Keratinocyte (primary cell): Measurements from ENCODE around the gene MLEC. TPM values are rescaled to one million over a fixed set of nuclear protein-coding genes. Genes with fewer than 3 reads are reported as not detected.

Source experiments
- DNase-seq: peaks from one replicate; pipeline ENCODE4 v3.0.0-alpha.2; 2011; ENCODE audit warnings: low read depth, missing footprints, low spot score
- FAIRE-seq: peaks from 2 replicates; lab custom pipeline; 2011; peaks lifted over from hg19 to GRCh38; lab: Jason Lieb, UNC
- H2AFZ ChIP-seq: 2 replicates; pipeline ENCODE4 v1.6.0; 2012; ENCODE audit warnings: low read length, control low read depth, inconsistent platforms; ENCODE audit not compliant: control insufficient read depth
- H3K27ac ChIP-seq: 2 replicates; pipeline ENCODE4 v1.5.1; 2011; ENCODE audit warnings: low read length; ENCODE audit not compliant: control insufficient read depth, insufficient read depth
- H3K27me3 ChIP-seq: 3 replicates; pipeline ENCODE4 v1.6.0; 2011; ENCODE audit warnings: low read length; ENCODE audit not compliant: control insufficient read depth, insufficient read depth; ENCODE audit errors: extremely low read depth
- H3K36me3 ChIP-seq, 2 experiments: 2 replicates in 1 of 2; 3 replicates in 1 of 2; pipeline ENCODE4 v1.5.1; 2011; ENCODE audit warnings: low read length in 2 of 2, mild to moderate bottlenecking in 1 of 2; ENCODE audit not compliant: control insufficient read depth in 2 of 2, insufficient read depth in 2 of 2; ENCODE audit errors: extremely low read depth in 1 of 2
- H3K4me1 ChIP-seq: 3 replicates; pipeline ENCODE4 v1.5.1; 2011; ENCODE audit warnings: low read length; ENCODE audit not compliant: control insufficient read depth, insufficient read depth; ENCODE audit errors: extremely low read depth
- H3K4me2 ChIP-seq: 3 replicates; pipeline ENCODE4 v1.6.0; 2011; ENCODE audit warnings: low read depth, low read length; ENCODE audit not compliant: control insufficient read depth, insufficient read depth; ENCODE audit errors: extremely low read depth
- H3K4me3 ChIP-seq, 3 experiments: fragments of 200-600 bp in 1 of 3; sonication (generic) in 1 of 3; 2 replicates in 2 of 3; 3 replicates in 1 of 3; pipeline ENCODE4 v1.5.1; 2011 to 2016; ENCODE audit warnings: low read length in 3 of 3, mild to moderate bottlenecking in 3 of 3, control low read depth in 2 of 3, inconsistent platforms in 1 of 3, low read depth in 1 of 3, mixed read lengths in 1 of 3, mixed run types in 1 of 3, moderate library complexity in 1 of 3; ENCODE audit not compliant: control insufficient read depth in 2 of 3, insufficient read depth in 2 of 3; ENCODE audit errors: extremely low read depth in 1 of 3
- H3K79me2 ChIP-seq: 2 replicates; pipeline ENCODE4 v1.6.0; 2012; ENCODE audit warnings: low read length; ENCODE audit not compliant: control insufficient read depth, insufficient read depth
- H3K9ac ChIP-seq: 3 replicates; pipeline ENCODE4 v1.6.0; 2011; ENCODE audit warnings: low read length; ENCODE audit not compliant: control insufficient read depth, insufficient read depth; ENCODE audit errors: extremely low read depth
- H3K9me1 ChIP-seq: 3 replicates; pipeline ENCODE4 v1.6.0; 2011; ENCODE audit warnings: low read length; ENCODE audit not compliant: control insufficient read depth, insufficient read depth; ENCODE audit errors: extremely low read depth
- H3K9me3 ChIP-seq: 2 replicates; pipeline ENCODE4 v1.5.1; 2012; ENCODE audit warnings: low read depth, low read length; ENCODE audit not compliant: control insufficient read depth
- H4K20me1 ChIP-seq: 3 replicates; pipeline ENCODE4 v1.6.0; 2011; ENCODE audit warnings: low read length; ENCODE audit not compliant: control insufficient read depth, insufficient read depth; ENCODE audit errors: extremely low read depth
- CTCF ChIP-seq, 3 experiments: IDR thresholded peaks in 1 of 3; conservative IDR thresholded peaks in 1 of 3; optimal IDR thresholded peaks in 1 of 3; 2 replicates in 2 of 3; 3 replicates in 1 of 3; pipeline versions ENCODE3 to v1.5.1; 2011; ENCODE audit warnings: low read length in 3 of 3, mild to moderate bottlenecking in 3 of 3, moderate library complexity in 2 of 3, control low read depth in 1 of 3, inconsistent platforms in 1 of 3; ENCODE audit not compliant: insufficient read depth in 2 of 3; ENCODE audit errors: extremely low read depth in 1 of 3
- EZH2 ChIP-seq: IDR thresholded peaks from one replicate; pipeline ENCODE4 v1.6.1; 2012; ENCODE audit warnings: inconsistent platforms, mild to moderate bottlenecking, low read length, moderate library complexity
- dilution Hi-C: fragments of 300-500 bp; cut with MboI; formaldehyde crosslinking; loops from one replicate; pipeline ENCODE4 v1.7.0; 2020; ENCODE audit warnings: low sequenced_read_pairs; ENCODE audit not compliant: extremely low pct_ligation_motif_present
- polyA plus RNA-seq, 5 experiments: library from polyadenylated mRNA; depleted of rRNA in 3 of 5; stranded (reverse) in 3 of 5; stranded (forward) in 1 of 5; unstranded in 1 of 5; fragments of >200 nt; gene quantifications; 1 replicate in 1 of 5; 2 replicates in 3 of 5; 3 replicates in 1 of 5; pipeline versions ENCODE4 v1.2.1 to v1.2.3, GENCODE V29; 2011 to 2012; ENCODE audit warnings: missing spikeins in 2 of 5, low read depth in 1 of 5, low replicate concordance in 1 of 5

Gene MLEC
- polyA plus RNA-seq, 1 donor (not counting 4 experiments of a cell fraction or from before 2014, with no cell fraction given), result 65.2 TPM

DNA sequence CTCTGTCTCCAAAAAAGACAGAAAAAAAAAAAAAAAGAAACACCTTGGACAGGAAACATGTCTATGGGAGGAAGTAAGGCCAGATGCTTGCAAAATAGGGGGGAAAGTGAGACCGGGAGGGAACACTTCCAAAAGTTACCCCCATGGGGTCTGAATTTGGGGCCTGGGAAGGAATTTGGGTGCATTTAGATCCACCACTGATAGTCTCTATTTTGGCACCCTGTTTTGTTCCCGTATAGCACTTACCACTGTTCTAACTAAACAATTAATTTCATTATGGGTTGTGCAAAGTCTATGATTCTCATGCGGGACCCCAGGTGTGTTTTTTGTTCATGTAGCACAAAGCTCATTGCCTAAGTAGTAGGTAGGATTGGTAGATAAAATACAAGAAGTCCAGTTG, 1.4 kb upstream of the MLEC start:
- Histone ChIP-seq H3K79me2 (peaks cover 35% of the 10 kb centered on the region), H3K4me2 (no peak overlapping the region), H3K27me3 (no peaks in the 10 kb centered on the region), H3K9ac (no peak overlapping the region), H3K4me3 (no peak overlapping the region), H2AFZ (no peak overlapping the region), H4K20me1 (peaks cover 11% of the 10 kb centered on the region), H3K9me3 (no peaks in the 10 kb centered on the region), H3K9me1 (no peaks in the 10 kb centered on the region), H3K36me3 (no peaks in the 10 kb centered on the region), H3K4me1 (peaks cover 22% of the 10 kb centered on the region), H3K27ac (no peak overlapping the region)
- no peak for TF ChIP-seq EZH2
- no peak for FAIRE-seq
- no peak for DNase-seq
- dilution Hi-C loops, result no loop called here

GRCh38 chr12:120686151-120686689, 729 bp upstream of the MLEC start:
- TF ChIP-seq CTCF (optimal IDR thresholded peaks at IDR 0.05 in 1 of 3, IDR thresholded peaks at IDR 0.05 in 1 of 3, conservative IDR thresholded peaks at IDR 0.05 in 1 of 3; ENCODE audit: extremely low read depth in 1 of 3, insufficient read depth in 2 of 3, low read length in 3 of 3), result no peak
- TF ChIP-seq EZH2, result no peak
- peak; percentile 74 for FAIRE-seq
- dilution Hi-C loops, result no loop called here
- H3K4me3 ChIP-seq, result peak overlapping the region; percentile 82 to 95 (median 83)
- H3K27me3 ChIP-seq, result no peaks in the 10 kb centered on the region
- H3K9me3 ChIP-seq, result no peaks in the 10 kb centered on the region
- H3K9me1 ChIP-seq, result no peaks in the 10 kb centered on the region
- H3K4me1 ChIP-seq, result peaks cover 22% of the 10 kb centered on the region
- peak; percentile 85 for DNase-seq
- H2AFZ ChIP-seq, result peak overlapping the region; percentile 97
- peak overlapping the region; percentile 95 for H3K27ac ChIP-seq
- peaks cover 11% of the 10 kb centered on the region for H4K20me1 ChIP-seq
- H3K79me2 ChIP-seq, result peaks cover 42% of the 10 kb centered on the region
- H3K4me2 ChIP-seq, result peak overlapping the region; percentile 93
- peak overlapping the region; percentile 91 for H3K9ac ChIP-seq
- no peaks in the 10 kb centered on the region for H3K36me3 ChIP-seq
